OCI-LY1 (cell line): ENCODE data around the gene CREB1.

Experiments used
- CTCF ChIP-seq: fragments of 200-600 bp; sonication (generic), shearing (Covaris generic); IDR thresholded peaks from 2 replicates; pipeline ENCODE4 v1.5.1; 2017; ENCODE audit warnings: mild to moderate bottlenecking, antibody characterized with exemption, low read length, moderate library complexity, mixed read lengths
- EZH2 ChIP-seq: fragments of 200-600 bp; sonication (generic), shearing (Covaris generic); IDR thresholded peaks from 2 replicates; pipeline ENCODE4 v1.8.0; 2017; ENCODE audit warnings: borderline replicate concordance, mixed run types, mild to moderate bottlenecking, antibody characterized with exemption, low read length, moderate library complexity, mixed read lengths

- no peak for TF ChIP-seq CTCF
- TF ChIP-seq EZH2: no peak
Observed at GRCh38 chr2:207528980-207529329, 807 bp upstream of the CREB1 start.
